ENCODE measurements around the gene FAM20C.
"Not testable (repeated sequence)": the region's sequence is repeated elsewhere in the genome, so short reads cannot be mapped to it uniquely, and the experiment has no call there.

FAM20C gene

DNA sequence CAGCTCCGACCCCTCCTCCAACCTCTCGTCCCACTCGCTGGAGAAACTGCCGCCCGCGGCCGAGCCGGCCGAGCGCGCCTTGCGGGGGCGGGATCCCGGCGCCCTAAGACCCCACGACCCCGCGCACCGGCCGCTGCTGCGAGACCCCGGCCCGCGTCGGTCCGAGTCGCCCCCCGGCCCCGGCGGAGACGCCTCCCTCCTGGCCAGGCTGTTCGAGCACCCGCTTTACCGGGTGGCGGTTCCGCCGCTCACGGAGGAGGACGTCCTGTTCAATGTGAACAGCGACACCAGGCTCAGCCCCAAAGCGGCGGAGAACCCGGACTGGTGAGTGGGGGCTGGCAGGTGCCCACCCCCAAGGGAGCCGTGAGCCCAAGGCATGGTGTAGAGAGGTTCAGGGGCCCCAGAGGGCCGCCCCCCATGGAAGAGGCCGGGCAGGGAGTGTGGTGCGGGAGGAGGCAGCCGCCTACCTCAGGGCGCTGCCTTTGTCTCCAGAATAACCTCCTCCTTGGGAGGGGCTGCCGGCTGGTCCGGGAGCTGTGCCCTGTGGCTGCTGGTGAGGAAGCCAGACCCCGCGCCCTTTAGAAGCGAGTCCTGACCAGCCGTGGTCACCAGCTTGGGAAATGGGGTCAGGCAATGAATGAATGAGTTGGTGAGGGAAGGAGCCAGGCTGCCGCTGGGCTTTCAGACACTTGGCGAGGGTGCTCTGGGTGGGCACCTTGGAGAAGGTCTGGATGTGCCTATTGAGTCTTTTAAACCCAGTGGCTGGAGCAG, 1.3 kb downstream of the FAM20C start:
- peak; percentile 81 for DNase-seq

DNA sequence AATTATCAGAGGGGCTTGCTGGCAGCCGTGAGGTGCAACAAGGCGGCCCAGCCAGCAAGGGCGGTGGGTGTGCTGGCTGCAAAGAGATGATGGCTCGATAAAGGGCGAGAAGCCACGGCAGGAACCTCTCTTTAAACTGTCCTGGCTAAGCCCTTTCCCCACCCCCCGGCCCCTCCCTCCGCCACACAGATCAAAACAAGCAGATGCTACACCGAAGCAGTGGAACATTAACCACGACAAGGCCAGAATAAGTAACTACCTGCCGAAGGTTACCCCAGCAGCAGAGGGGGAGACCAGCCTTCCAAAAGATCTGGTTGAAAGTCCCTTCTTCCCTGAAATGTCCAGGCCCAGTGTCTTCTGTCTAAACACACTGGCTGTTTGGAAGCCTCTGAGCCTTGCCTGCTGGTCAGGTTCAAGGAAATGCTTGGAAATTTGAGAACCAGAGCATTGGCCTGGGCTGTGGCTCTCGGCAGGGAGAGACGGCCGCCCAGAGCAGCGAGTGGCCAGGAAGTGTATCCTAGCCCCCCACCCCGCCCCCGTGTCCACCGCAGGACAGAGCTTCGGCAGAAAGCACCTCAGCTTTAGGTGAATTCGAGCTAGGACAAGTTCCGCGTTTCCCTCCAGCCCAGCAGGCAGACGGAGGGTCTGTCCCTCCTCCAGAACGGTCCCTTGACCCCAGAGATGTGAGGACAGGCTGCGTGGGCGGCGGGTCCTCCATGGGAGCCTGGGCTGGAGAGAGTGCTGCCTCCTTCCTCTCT, 2.1 kb downstream of the FAM20C start:
- no peak for DNase-seq

DNA sequence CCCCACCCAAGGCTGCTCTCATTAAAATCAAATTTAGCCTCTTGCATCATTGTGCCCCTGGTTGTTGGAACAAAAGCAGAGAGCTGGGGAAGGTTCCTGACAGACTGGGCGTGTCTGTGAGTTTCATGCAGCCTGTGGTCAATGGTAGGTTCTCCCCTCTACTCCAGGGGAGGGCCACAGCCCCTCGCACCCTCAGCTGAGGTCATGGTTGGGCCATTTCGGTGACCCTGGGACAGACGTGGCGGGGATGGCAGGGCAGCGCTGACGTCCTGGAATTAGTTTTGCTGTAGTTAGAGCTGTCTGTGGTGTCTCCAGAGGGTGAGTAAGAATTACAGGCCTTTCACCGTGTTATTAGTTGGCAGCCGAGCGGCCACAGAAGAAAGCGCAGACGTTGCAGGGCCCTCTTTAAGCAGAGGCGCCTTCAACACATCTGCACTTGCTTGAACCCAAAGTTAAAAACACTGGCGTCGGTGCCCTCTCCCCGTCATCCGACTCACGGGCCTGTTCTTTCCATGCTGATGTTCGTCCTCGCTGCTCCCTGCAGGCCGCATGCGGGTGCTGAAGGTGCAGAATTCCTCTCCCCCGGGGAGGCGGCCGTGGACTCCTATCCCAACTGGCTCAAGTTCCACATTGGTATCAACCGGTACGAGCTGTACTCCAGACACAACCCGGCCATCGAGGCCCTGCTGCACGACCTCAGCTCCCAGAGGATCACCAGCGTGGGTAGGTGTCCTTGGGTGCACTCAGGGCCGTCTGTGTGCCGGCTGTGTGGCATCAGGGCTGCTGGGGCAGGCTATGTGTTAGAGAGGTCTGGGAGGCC, 2.8 kb downstream of the FAM20C start:
- DNase-seq = no peak

DNA sequence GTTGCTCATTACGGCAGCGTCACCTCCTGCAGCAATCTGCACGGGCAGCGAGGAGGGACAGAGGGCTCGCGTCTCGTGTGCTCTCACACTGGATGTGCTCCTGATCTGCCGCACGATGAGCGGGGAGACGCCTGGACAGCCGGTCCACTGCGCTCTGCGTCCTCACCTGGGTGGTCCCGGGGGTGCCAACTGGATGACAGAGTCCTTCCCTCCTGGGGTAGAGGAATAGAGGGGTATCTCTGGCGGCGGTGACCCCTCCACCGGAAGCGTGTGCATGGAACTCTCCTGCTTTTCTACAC, 3.4 kb downstream of the FAM20C start:
- no peak for DNase-seq

DNA sequence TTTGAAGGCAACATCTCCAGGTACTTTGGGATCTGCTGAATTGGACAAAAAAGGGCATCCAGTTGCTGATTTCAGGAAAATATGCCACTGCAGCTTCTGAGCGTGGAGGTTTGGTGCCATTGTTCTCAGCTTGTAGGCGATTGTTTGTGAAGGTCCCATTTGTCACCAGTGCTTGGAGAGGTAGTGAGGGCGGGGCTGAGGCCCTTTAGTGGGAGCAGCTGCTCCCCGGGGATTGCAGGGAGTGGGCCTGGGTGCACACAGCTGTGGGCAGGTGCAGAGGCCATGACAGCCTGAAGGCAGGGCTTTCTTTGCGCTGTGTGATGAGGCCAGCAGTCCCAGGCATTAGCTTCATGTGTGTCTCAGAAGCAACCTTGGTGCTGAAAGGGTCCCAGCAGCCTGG, 3.9 kb downstream of the FAM20C start:
- DNase-seq = no peak

DNA sequence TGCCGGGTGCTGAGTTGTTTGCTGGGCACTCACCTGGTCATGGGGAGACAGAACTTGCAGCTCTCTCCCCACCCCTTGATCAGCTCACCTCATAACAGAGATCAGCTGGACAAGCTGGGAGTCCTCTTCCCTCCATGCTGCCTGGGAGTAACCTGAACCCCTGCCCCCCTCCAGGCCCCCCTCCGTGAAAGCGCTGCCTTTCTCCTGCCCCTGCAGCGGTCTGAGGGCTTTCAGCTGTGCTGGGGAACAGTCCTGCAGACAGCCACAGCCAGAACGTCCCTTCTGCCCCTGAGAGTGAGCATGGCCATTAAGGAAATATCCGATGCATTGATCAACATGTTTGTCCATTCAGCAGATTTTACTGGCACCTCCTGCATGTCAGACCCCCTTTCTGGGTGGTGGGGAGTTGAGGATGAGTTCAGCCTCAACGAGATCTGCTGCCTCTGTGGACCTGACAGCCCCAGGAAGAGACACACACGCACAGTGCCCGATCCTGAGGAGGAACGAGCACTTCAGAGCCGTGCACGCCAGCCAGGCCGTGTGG, 4.5 kb downstream of the FAM20C start:
- DNase-seq = no peak

DNA sequence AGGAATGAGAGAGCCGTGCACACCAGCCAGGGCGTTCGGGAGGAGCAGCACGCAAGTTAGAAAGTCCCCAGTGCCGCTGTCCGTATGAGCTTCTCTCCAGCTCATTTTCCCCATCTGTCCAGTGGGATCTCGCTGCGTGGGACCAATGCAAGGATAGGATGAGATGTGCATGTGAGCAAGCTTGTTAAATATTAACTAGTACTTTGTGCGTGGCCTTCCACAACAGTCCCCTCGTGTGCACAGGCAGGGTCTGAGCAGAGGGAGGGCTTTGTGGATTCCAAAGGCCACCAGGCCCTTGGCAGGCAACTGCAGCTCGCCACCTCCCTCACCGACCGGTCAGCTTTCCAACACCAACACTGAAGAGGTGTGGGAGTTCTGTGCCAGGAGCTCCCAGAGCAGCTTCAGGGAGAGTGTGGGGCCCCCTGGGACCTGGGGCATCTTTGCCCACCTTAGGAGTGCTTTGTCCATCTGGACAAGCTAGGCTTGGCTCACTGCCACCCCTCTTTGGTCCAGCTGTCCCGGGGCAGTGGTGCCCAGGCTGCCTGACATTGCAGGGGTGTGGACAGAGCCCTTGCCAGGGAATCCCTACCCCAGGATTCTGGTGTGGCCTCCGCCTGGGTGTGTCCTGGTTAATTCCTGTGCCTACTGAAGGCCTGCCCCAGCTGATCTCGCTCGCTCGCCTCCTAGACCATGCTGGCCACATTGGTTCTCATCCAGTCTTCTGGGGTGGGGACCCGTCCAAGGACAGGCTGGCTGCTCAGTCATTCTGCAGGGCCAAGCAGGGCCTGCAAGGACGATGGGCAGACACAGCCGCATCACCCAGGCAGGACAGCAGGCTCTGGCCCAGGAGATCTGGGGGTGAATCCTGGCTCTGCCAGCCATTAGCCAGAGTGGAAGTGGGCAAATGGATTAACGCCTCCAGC, 5.3 kb downstream of the FAM20C start:
- DNase-seq = no peak

DNA sequence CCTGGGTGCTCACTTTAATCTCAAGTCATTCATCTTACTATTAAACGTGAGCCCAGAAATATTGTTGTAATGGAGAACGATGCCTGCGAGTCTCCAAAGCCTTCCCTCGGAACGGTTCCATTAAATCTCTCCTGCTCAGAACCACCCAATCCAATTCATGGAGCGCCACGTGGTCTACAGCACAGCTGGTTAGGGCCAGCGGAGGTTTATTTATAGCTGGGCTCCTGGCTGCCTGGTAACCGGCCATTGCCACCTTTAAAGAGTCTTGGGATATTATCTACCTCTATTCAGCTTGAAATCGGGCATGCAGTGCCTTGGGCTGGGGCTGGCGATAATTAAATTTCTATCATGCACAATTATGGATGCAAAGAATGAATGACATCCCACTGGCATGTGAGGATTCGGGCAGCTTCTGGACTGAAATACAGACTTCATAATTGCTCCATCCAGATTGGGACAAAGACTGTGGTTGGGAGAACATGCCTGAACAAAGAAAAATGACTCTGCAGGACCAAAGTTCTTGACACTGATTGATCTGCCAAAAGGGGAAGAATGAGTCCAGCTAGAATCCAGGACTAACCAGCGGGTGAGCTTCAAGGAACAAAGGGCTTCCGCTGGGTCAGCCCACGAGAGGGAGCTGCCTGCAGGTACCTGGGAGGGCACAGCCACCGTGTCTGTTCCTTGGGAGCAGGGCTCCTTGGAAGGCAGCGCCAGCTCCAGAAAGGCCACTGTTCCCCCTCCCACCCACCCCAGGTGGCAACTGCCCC, 7.3 kb downstream of the FAM20C start:
- no peak for DNase-seq

DNA sequence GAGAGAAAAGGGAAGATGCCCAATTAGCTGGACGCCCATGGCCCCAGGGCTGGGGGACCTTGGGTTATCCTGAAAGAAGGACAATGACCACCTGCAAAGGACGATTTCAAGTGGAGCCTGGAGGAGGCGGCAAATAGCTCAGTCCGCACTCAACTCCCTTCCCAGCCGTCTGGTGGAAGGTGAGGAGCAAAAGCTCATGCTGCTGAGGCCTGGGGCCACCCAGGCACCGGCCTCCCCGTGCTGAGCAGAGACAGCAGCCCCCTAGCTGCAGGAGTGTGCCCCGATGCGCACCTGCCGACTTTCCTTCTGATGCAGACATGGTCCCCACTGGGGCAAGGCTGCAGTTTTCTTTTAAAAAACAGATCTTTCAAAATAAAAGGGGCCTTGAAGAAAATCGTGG, 7.9 kb downstream of the FAM20C start:
- DNase-seq = no peak

DNA sequence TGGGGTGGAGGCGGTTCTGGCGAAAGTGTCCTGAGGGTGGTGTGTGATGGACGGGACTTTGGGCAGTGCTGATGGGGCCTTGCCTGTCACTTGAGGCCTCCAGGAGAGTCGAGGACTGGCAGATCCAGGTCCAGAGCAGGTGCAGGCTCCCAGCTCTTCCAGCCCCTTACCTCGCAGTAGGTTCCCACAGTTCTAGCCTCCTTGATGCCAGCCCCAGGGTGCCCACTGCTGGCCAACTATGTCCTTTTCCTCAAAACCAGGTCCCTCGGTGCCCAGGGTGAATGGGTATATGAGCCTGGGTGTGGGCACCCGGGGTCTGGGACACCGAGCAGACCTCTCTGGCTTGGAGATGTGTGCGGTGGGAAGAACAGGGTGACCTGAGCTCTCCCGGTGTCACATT, 8.3 kb downstream of the FAM20C start:
- DNase-seq = no peak

DNA sequence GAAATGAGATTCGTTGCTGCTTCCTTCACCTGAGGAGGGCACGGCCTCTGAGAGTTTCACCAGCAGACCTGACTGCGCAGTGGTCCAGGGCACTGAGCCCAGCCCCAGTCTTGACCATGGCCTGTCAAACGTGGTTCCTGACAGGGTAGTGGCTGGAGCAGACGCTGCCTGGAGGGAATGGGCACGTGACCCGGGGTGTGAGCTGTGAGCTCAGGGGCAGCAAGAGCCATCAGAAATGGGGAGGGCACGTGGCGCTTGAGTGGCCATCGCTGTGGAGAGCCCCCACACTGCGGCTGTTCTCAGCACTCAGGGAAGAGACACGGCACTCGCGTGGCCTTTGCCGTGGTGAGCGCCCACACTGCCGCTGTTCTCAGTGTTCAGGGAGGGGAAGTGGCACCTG, 12.0 kb downstream of the FAM20C start:
- no peak for DNase-seq

DNA sequence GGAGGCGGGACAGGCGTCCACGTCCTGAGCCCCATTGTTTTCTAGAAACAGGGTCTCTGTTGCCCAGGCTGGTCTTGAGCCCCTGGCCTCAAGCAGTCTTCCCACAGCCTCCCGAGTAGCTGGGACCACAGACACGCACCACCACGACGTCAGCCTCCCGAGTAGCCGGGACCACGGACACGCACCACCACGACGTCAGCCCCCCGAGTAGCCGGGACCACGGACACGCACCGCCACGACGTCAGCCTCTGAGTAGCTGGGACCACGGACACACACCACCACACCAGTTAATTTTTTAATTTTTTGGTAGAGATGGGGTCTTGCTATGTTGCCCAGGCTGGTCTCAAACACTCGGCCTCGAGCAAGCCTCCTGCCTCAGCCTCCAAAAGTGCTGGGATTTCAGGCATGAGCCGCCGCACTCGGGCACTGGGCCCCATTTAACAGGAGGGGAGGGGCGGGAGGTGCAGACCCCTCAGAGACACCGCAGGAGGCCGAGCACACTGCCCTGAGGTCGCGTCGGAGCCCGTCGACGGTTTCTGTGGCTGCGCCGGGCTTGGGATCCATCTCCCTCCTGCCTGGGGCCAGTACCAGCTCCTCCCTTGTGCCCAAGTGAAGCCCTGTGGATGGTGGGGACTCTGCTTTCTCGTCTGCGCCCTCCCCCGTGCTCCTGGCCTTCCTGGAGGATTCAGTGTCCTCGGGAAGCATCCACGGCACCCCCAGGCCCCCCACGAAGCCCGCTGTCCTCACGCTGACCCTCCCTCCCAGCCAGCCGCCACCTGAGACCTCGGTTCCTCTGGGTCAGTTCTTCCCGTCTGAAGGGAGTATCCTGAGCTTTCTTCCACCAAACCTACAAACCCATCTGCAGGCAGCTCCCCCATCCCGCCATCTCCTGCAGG, 13.0 kb downstream of the FAM20C start:
- DNase-seq = no peak

DNA sequence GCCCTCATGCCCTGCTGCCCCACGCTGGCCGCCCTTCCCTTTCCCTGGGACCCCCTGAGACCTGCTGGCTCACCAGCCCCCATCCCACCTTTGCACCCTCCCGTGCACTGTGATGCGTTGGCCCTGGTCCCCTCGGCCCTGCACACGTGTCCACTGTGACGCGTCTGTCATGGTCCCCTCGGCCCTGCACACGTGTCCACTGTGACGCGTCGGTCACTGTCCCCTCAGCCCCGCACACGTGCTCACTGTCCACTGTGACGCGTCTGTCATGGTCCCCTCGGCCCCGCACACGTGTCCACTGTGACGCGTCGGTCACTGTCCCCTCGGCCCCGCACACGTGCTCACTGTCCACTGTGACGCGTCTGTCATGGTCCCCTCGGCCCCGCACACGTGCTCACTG, 14.0 kb downstream of the FAM20C start:
- not testable (repeated sequence) for DNase-seq

DNA sequence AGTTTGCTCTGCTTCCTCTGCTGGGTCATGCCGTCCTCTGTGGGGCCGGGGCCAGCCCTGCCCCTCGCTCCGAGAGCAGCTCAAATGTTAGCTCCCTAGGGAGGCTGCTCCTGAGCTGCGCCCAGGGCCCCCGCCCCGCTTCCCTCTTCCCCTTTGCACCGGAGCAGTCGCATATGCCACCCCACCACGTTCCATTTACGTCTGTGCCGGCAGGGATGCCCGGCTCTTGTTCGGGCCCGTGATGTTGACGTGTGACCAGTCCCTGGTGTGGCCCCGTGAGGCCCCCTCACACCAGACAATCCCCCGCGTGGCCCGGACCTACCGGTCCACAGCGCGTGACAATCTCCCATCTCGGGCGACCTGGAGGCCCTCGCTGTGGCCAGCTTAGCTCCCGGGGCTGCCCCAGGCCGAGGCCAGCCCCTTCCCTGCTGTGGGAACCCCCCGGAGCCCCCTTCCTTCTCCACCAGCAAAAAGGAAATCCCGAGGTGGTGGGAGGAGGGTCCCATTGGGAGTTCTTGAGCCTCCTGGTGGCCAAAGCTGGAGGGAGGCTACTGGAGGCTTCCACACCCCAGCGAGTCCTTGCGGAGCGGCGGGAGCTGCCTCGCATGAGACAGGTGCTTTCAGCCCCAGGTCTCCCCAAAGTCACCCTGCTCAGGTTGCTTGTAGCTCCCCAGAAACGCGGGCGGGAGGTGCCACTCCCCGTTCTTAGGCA, 15.2 kb downstream of the FAM20C start:
- DNase-seq = no peak

DNA sequence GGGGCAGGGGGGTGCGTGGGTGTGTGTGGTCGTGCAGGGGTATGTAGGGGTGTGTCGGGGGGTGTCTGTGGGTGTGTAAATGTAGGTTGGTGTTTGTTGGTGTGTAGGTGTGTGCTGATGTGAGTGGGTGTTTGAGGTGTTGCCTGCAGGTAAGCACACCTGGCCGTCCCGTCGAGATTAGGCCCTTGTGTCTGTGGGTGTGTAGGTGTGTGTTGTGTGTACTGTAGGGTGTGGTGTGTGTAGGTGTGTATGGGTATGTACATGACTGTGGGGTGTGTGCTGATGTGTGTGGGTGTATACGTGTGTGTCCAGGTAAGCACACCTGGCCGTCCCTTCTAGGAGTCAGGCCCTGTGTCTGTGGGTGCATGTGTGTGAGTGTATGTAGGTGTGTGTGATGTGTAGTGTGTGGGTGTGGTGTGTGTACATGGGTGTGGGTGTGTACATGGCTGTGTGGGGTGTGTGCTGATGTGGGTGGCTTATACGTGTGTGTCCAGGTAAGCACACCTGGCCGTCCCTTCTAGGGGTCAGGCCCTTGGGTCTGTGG, 15.8 kb downstream of the FAM20C start:
- no peak for DNase-seq

DNA sequence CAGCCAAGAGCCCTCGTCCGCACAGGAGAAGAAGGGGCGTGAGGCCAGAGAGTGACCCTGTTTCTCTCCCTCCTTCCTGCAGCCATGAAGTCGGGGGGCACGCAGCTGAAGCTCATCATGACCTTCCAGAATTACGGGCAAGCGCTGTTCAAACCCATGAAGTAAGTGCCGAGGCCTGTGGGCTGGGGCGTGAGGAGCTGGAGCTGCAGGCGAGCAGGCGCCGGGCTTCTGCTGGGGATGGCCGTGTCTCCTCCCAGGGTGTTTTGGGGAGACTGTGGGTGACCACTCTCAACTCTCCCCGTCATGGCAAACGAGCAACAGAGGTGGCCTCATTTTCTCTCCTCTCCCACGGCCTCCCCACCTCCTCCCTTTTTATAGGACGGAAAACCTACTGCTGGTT, 16.4 kb downstream of the FAM20C start:
- DNase-seq = no peak

DNA sequence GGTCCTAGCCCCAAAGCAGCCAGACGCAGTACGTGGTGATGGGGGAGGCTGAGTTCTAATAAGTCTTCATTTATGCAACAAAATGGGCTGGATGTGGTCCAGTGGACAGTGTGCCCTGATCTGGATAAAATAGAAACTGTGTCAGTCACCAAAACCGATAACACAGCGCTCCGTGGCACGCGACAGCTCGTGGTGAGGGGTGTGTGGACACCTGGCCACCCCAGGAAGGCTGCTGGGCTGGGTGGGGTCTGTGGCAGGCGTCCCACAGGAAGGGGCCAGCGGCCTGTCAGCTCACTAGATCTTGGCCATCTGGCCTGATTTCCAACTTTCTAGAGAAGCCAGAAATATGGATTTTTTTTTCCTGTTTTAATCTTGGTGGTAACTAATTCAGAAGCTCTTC, 17.0 kb downstream of the FAM20C start:
- no peak for DNase-seq

DNA sequence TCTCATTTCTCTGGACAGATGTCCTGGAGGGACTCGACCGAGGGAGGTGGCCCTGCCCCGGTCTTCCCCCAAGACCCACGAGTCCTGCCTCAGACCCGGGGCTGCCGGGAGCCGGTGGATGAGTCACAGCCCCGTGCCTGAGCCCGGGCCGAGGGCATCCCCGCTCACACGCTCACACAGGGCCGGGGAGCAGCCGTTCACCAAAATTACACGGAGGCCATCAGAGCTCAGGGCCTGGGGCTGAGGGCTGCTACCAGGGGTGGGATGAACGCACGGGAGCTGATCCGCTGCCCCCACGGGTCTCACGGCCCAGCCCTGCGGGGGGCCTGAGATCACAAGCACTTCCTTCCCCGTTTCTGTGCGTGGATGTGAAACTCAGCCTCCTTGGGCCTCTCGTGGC, 17.5 kb downstream of the FAM20C start:
- DNase-seq = no peak

DNA sequence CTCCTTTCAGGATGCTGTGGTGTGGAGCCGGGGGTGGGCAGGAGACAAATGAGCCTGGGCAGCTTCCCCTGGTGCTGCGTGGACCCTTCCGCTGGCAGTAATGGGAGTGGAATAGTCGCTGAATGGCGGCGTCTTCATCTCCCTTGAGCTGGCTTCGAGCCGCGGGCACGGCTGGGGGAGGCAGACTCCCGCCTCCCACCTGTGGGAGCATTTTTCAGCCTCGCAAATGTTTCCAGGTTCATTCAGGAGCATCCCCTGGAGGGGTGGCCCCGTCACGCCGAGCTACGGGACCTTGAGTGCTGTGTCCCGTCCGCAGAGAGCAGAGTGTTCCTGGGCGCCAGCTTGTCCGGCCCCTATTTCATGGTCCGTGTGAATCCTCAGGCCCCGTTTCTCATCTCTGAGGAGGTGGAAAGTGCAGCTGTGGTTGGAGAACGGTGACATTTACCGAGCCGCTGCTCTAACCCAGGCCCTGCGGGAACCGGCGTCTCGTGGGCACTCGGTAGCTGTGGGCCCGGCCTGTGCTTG, 18.1 kb downstream of the FAM20C start:
- DNase-seq = no peak
